NCI-H510A treated with DMSO at 0.1 percent for 48 hours (cell line): ENCODE data around the gene CILP2.

Source experiments
- DNase-seq: peaks from one replicate; lab custom pipeline; 2025; lab: John Stamatoyannopoulos, UW

CILP2 gene

DNA sequence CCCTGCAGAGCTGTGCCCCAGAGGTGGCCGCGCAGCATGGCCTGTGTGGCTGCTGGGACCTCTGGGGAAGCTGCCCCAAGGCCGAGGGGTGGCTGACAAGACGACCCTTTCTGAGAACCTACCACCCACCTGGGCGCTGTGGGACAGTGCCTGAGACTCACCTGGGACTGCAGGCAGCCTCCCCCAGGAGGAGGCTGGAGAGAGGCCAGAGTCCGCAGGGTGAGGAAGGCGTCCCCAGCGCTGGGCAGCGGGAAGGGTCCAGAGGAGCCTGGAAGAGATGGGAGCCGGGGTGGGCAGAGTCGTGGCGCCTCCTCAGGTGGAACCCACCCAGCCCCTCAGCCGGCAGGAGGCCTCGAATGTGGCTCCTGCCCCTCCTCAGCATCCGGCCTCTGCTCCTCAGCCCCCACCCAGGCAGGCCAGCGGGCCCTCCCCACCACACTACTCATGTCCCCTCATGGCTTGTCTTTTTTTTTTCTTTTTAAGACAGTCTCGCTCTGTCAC lies 25.3 kb downstream of the CILP2 start:
- no peak for DNase-seq

DNA sequence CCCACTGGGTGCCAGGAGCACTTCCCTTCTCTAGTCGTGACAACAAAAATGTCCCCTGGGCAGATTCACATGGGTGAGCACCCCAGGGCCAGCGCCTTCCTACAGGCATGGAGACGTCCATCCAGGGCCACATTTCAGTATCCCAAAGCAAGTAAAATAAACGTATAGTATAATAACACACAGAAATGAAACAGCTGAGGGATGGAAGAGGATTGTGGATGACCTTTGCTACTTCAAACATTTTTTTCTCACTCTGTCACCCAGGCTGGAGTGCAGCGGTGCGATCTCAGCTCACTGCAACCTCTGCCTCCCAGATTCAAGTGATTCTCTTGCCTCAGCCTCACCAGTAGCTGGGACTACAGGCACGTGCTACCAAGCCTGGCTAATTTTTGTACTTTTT lies 28.2 kb downstream of the CILP2 start:
- no peak for DNase-seq

DNA sequence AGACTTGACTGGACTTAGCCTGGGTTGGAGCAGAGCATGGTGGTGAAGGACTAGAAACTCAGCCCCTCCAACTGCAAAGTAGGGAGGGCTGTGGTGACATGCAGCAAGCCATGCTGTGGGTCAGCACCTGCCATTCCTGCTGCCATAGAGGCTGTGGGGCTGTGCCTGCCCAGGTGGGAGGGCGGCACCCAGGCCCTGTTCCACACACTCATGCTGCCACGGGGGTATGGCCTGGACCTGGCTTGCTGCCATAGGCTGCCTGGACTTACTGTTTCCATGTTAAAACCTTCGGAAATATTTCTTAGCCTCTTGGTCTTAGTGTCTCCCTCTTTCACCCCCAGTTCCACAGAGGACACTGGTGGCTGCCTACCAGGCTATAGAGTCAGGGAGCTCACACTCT lies 29.3 kb downstream of the CILP2 start:
- no peak for DNase-seq

DNA sequence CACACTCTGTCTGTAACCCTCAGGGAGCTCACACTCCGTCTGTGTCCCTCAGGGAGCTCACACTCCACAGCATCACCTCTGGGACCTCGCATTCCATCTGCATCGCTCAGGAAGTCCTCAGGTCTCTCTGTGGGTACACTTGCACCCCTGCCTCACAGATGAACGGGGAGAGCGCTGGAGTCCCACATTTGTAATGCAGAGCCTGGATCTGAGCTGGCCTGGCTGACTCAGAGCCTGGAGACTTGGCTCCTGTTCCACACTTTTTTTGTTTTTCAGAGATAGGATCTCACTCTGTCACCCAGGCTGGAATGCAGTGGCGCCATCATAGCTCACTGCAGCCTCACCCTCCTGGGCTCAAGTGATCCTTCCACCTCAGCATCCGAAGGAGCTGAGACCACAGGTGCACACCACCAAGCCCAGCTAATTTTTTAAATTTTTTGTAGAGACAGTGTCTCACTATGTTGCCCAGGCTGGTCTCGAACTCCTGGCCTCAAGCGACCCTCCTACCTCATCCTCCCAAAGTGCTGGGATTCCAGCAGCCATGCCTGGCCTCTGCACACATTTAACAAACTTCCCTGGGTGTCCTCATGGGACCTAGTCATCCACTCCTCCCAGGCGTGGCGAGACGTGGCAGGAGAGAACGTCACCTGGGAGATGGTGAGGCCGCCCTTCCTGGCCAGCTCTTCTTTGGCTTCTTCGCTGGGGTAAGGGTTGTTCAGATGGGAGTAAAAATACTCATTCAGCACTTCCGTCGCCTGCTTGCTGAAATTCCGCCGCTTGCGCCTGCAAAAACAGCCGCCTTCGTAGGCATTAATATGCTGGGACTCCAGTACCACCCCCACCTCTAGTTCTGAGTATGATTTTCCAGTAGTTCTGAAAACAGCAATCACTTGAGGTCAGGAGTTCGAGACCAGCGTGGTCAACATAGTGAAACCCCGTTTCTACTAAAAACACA lies 31.0 kb downstream of the CILP2 start:
- DNase-seq: no peak

DNA sequence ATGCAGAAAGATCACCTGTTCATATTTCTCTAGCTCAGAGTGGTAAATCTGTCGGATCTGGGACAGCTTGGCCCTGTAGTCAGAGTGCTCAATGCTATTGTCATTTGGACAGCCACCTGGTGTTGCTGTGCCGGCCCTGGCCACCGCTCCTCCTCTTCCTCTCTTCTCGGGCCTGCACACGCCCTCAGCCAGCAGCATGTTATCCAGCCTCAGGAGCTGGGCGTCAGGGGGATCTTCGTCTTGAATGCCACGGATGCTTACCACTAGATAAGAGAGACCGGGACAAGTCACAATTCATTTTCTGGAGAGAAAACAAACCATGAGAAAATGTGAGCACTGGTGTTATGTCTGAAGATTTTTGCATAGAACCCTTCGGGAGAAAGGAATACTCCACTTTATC lies 32.5 kb downstream of the CILP2 start:
- DNase-seq: no peak

DNA sequence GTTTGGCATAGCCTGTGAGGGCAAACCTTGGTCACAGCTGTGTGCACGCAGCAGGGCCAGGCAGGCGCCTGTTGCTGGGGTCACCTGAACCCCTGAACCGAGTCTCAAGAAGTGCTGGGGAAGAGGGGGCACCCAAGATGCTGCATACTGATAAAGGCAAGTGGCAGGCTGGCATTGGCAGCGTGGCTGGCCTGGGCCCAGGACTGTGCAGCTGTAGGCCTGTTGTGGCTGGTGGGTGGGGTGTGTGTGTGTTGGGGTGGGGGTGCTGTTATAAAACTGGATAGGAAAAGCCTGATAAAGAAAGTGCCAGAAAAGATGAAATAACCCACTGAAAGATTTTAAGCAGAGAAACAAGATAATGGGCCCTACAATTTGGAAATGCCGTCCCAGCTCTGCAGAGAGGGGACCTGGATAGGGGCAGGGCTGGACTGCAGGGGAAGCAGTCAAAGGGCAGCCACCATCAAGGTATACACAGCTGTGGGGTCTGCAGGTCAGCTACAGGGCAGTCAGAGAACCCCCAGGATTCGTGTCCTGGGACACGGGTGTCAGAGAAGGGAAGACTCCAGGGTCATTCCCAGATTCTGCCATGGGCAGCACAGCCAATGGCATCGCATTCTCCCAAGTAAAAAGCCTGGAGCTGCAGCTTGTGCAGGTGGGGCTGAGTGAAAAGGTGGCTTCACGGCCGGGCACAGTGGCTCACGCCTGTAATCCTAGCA lies 33.2 kb downstream of the CILP2 start:
- DNase-seq: no peak

DNA sequence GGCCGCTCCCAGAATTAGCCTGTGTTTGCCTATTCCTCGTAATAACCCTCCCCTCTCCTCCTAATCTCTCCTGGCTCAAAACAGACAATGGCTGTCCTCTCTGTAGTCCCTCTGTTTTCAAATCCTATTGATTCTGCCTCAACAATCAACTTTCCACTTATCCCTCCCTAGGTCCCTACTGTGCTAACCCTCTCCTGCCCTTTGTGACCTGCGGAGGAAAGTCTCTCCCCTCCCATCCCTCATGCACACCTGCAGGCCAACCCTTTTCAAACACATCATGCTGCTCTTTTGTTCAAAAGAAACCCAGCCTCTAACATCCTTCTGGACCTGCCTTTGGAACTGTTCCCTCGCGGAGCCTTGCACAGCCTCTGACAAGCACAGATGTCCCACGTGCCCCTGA lies 37.3 kb downstream of the CILP2 start:
- no peak for DNase-seq

DNA sequence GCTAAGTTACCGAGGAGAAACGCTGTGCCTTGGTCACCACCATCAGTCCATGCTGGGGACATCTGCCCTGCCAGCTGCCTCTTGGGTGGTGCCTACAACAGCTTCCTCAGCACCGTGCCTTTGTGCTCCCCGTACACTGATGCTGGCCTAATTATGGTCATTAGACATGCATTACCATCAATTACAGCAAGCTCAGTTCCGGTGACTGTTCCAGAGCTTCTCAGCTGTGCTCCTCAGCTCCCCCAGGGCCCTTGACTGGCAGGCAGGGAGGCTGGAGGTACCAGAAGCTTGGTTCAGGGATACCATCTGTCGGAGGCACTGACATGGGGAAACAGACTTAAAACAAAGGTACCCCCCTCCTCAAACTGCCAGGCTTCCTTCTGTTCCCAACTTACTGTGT lies 40.2 kb downstream of the CILP2 start:
- DNase-seq: no peak

DNA sequence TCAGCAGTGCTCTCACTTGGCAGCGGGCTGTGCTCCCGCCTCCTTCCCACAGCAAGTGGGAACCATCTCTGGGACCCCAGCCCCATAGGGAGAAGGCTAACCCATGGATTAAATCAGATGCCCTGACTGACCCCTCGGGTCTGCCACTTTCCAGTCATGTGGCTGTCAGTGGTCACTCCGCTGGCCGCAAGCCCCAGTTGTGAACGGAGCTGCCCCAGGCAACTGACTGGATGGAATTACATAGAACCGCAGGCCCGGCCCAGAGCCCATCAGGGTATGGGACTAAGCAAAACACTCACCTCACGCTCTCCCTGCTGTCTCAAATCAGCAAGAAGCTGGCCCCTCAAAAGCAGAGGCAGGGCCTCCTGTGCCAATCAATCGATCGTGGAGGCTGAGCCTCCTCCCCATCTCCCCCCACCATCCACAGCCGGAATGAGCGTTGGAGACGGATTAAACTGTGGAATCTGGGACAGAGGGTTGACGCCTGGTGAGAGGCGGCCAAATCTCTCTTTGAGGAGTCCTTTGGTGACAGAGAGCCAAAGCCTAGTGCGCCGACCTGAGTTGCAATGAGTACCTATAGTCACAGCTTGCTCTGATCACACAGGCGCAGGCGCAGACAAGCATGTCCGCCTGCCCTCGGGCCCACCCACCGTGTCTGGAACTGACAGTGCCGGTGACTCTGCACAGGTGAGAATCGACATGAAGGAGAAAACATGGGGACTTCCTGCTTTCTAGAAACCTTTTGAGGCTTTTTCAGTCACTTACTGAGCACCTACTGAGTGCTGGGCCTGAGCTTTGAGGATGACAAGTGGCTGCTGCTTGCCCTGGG lies 41.7 kb downstream of the CILP2 start:
- no peak for DNase-seq

DNA sequence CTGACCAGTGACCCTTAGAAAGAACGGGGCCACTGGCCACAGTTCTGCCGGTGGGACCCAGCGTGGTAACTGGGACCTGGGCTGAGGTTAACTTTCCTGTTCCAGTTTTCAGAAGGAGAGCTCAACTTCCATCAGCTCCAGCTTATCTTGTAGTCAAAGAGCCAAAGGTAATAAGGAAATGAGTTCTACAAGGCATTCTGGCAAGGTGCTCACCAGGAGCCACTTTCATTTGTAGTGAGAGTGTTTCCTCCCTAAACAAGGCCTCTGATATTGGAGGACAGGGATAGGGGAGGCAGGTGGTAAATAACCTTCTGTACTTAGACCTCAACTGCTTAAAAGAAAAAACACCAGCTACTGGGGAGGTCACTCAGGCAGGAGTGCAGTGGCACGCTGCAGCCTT lies 42.4 kb downstream of the CILP2 start:
- no peak for DNase-seq

DNA sequence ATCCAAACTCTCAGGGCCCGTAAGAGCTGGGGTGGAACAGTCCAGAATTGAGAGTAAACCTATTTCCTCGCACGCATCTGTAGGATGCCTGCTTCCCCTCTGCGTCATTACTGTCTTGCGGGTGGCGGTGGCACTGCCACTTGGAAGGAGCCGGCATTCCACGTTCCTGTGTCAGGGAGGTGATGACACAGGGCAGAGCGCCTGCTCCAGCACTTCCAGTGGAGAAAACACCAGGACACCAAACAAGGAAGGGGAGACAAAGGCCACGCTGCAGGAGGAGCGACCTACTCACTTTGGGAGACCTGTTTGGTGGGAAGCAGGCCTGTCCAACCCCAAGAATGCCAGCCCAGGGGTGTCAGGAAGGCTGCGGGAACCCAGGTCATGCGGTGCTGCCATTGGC lies 43.3 kb downstream of the CILP2 start:
- no peak for DNase-seq

DNA sequence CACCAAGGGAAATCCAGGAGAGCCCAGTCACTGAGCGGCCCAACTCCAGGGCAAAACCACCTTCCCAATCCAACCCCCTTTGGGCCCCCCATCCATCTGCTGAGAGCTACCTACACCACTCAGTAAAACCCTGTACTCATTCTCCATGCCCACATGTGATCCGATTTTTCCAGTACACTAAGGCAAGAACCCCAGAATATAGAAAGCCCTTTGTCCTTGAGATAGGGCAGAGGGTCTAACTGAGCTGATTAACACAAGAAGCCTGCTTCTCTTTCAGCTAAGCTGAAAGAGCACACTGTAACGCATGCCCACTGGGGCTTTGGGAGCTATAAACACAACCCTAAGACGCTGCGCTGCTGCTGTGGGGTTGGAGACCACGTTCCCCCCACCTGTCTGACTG lies 44.4 kb downstream of the CILP2 start:
- DNase-seq: no peak

DNA sequence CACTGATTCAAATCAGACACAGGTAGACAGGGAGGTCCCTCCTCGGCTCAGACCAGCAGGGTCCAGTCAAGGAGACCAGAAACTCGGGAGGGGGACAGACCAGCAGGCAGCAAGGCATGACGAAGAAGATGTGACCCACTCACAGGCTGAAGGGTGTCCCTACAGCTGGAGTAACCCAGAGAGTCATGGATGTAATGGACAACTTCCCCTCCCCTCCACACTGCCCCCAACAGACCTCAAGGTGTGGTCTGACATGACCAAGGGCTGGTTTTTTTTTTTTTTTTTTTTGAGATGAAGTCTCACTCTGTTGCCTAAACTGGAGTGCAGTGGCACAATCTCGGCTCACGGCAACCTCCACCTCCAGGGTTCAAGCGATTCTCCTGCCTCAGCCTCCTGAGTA lies 46.3 kb downstream of the CILP2 start:
- DNase-seq: no peak

DNA sequence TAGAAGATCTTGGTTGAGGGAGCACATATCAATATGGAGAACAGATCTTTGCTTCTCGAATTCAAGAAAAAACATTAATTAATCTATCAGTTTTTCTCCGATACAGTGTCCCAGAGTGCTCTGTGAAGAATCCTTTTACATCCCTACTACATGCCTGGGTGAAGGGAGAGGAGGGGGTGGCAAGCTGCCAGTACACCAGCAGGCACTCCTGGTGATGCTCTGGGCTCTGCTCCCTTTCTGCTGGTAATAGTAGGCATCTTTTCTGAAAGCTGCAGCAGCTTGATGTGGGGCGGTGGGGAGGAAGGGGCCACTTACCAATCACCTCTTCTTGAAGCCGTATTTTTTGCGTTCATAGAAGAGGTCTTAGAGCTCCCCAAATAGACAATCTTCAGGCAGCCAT lies 49.7 kb downstream of the CILP2 start:
- no peak for DNase-seq

DNA sequence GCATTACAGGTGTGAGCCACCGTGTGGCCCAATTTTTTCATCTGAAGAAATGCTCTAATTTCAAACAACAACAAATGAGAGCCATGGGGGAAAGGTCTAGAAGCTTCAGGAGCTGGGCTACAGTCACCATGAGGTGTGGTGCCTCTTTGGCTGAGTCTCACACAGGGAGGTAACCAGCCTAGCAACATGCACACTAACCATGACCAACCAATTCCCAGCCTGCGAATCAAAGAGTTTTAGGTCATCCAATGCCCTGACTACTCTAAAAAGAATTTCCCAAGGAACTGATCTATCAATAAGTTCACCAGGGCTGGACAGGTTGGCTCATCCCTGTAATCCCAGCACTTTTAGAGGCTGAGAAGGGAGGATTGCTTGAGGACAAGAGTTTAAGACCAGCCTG lies 50.5 kb downstream of the CILP2 start:
- DNase-seq: no peak

DNA sequence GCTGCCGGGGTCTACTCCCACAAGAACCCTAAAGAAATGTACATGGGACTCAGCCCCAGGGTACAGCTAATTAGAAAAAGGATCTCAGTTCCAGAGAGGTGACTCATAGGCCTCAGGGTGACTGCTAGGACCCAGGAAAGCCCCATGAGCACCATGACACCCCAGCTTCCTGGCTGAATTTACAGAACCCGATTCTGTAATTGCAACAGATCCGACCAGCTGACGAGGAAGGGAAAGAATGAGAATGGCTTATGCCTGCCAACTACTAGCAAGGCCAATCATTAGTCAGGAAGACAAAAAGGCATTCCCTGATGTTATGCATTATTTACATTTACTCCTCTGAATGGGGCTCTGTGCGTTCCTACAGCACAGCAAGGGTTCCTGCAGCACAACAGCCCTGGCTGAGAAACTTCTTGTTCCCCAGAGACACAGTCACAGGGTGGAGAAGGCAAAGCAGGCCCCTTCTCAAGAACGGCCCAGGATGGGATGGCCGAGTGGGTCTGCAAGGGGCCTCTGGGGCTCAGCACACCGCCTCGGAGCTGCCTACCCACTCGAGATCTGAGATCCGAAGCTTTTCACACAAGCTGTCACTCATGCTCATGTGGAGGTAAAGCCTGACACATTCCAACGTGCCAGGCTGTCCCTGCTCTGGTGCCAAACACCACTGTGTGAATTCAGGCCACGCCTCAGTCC lies 53.2 kb downstream of the CILP2 start:
- no peak for DNase-seq

DNA sequence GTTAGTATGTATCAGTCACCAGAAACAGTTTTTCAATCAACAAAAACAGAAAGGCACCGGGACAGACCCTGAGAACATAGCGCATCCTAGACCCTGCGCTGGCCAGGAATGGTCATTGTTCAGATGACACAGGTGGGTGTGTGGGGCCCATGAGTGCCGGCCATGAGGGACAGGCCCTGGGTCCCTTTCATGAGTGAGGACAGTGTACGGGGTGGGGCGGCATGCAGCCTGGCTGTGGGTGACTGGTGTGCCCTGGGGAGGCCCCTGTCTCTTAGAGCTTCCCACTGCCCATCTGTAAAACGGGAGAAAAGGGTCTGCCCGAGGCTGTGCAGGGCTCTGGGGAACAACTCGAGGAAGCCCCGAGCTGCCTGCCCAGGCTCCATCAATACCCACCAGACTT lies 54.6 kb downstream of the CILP2 start:
- no peak for DNase-seq

DNA sequence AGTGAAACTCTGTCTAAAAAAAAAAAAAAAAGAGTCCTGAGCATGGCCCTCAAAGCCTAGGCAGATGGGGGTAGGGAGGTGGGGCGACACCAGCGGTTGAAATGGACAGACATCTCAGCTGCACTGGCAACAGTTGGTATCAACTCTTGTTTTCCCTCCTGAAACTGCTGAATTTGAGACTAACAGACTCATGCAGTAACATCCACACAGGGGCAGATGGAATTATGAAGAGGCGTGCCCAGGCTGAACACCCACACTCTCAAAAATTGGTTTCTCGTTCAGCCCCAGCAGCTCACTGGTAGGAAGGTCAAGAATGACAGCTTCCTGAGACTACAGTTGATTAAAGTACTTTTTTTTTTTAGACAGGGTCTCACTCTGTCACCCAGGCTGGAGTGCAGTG lies 56.3 kb downstream of the CILP2 start:
- no peak for DNase-seq

DNA sequence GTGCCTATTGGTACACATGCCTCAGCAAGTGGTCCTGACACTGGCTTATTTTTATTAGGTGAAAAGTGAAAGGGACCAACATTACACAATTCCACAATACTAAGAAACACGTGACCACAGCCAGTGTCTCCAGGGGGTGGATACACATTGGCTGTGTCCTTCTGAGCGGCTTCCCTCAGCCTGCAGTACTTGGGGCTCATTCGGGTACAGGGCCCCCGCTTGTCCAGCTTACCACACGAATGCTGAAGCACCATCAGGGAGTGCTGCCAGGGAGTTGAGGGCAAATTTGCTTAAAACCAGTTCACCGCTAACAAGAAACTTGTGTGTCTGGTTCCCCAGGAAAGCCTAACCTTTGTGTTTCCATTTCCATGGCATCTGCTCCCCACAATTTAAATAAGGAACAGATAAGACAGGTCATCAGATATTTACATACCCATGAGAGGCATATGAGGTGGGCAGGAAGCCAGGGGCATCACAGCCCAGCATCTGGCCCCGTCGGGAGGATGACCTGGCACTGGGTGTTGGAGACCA lies 57.2 kb downstream of the CILP2 start:
- DNase-seq: no peak
